ENCODE measurements around the gene SMIM9.

SMIM9 gene

GRCh38 chrX:154780968-154781367 lies 53.5 kb downstream of the SMIM9 start:
- DNase-seq (ENCODE audit: low spot score) = no peak

- DNase-seq (ENCODE audit: low spot score) = no peak
Measured at GRCh38 chrX:154779261-154779660, 55.2 kb downstream of the SMIM9 start.

GRCh38 chrX:154776753-154777152 lies 57.7 kb downstream of the SMIM9 start:
- no peak for DNase-seq (ENCODE audit: low spot score)

GRCh38 chrX:154775419-154776349 lies 58.8 kb downstream of the SMIM9 start:
- DNase-seq (ENCODE audit: low spot score) = no peak

GRCh38 chrX:154774622-154775021 lies 59.8 kb downstream of the SMIM9 start:
- DNase-seq (ENCODE audit: low spot score) = no peak
